DMS 273 (cell line): Measurements from ENCODE around the gene NHSL2.

Source experiments
- DNase-seq: peaks from one replicate; lab custom pipeline; 2025; ENCODE audit not compliant: unreplicated experiment; lab: John Stamatoyannopoulos, UW

The NHSL2 gene

DNA sequence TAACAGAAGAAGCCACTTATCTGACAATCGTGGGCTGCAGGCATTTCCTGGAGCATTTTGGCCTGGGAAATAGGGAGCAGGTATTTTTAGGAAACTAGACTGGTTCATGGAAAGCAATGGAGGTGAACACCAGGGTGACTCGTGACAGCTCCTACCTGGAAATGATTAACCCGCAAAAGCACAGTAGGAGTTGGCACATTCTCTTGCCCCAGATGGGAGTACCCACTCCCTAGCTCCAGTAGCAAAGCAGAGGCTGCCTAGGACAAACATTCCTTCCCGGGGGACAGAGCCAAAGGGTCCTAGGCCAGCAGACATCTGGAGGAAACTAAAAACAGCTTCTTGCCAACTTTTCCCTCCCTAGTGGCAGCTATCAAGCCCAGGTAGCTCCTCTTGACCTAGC, 192.1 kb downstream of the NHSL2 start:
- DNase-seq: no peak

DNA sequence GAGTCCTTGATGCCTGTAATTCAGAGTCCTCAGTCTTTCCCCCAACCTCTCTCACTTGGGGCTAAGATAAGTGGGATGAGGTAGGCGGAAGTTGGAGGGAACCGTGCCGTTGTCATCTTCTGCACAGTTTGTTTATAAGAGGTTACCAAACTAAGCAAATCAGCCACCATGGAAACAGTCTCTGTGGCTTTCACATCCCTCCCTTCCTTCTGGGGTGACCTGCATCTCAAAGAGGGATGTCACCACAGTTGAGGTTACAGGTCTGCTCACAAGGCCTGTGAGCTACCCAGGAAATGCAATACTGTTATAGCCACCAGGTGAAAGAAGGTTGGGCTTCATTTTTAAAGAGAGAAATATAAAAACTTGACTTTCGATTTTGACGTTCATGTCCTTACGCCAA, 194.8 kb downstream of the NHSL2 start:
- no peak for DNase-seq

DNA sequence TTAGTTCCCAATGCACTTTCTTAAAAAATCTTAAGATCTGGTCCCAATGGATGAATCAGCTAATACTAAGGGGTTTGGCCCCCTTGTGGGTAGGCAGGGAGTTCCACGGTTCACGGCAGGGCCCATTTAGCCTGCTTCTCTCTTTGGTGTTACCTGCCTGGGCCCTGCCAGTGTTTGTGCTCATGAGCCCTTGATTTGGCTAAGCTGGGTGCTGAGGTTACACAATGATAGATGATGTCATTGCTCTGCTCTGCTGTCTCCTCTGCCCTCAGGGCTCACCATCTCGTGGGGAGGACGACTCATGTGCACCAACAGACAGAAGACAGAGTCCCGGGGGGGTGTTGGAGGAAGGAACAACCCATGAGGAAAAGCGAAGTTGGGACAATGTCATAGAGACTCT, 196.7 kb downstream of the NHSL2 start:
- peak; percentile 25 for DNase-seq

DNA sequence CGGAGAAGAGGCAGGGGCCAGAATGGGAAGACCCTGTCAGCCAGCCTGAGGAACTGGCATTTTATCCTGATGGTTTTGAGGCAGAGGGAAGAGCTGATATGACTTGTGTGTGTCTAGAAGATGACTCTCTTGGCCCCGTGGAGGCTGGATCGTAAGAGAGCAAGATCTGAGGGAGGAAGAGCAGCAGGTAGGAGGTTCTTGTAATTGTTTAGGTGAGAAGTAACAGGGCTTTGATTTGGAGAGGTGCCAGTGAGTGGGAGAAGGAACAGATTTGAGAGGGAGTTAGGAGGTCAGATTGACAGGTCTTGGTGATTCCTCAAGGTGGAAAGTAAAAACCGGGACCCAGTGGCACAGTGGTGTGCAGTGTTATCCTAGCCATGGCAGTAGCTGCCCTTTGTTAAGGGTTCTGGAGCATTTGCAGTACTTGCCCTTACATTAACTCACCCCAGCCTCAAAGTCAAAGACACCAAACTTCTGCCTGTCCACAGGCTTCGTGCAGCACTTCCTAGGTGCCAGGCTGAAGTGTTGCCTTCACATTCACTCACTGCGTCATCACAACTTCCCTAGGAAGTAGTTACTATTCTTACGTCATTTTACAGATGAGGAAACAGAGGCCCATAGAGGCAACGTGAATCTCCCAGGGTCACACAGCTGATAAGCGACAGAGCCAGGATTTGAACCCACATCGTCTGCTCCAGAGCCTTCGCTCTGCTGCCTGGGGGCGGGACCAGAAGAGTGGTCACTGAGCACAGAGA, 197.4 kb downstream of the NHSL2 start:
- DNase-seq: no peak

DNA sequence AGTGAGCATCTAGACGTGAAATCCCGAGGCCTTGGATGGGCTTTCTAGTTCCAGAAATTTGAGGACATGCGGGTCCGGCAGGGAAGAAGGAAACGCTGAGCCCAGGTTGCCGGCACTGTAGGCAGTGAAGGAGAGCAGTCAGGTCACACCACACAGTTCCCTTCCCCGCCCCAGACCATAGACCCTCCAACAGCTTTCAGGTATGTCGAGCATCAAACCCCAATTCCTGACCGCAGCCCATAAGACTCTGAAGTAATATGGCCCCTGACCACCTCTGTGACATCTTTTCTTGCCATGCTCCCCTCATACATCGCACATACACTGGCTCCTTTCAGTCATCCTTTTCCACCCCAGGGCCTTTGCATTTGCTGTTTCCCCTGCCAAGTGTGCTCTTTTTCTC, 198.0 kb downstream of the NHSL2 start:
- no peak for DNase-seq

DNA sequence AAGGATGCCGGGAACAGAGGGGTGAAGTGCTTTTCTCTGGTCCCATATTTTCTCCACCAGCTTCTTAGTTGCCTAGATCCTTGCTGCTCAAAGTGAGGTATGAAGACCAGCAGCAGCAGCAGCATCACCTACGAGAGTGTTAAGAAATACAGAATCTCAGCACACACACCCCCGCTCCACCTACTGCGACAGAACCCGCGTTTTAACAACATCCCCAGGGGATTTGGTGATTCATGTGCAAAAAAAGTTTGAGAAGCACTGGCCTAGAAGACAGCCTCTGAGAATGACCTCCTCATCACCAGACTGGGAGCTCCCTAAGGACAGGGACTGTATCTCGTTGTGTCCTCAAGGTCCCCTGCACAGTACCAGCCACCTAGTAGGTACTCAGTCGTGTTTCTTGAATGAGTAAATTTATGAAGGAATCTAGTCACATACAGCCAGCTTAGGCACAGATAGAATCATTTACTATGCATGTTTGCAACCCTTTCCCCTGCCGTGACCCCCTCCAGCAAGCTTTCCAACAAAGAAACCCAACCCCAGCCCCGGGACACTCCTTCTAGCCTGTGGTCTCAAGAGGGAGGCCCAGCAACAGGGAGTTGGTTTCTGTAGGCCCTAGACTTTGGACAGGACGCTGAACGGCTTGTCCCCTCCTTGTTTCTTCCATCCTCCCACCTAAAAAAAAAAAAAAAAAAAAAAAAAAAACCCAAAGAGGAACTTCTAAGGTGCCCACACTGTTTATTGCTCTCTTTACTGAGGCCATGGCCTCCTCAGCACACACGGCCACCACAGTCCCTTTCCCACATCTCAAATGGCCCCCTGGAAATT, 199.6 kb downstream of the NHSL2 start:
- DNase-seq: no peak

DNA sequence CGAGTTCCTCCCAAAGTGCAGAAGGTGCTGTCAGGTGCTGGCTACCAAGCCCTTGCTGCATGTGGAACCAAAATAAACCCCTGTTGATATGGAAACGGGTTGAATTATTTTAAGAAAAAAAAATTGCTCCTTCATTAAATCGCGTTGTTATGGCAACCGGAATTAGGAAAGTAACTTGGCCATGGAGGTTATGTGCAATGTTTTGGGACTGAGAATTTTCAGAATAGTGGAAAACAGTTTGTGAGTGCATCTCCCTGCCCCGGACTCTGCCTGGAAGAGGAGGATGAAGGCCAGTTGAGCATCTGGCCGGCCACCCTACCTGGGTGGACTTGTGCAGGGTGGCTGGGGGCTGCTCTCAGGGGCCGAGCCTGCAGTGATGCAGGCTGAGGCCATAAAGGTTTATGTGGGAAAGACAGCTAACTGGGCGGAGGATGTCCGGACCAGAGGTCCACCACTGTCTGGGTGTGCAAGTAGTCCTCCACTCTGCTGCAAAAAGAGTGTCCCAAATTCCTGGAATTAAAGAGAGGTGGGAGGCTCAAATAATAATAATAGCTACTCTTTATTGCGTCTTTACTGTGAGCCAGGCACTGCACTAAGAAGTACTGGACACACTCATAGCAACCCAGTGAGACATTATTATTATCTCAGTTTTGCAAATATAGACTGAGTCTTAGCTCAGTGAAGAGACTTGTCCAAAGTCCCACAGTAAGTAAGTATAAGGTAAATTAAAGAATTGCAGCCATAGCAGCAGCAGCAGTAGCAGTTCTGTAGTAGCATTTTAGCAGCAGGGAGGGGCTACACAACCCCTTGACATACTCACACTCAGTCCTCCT, 200.4 kb downstream of the NHSL2 start:
- DNase-seq: no peak

DNA sequence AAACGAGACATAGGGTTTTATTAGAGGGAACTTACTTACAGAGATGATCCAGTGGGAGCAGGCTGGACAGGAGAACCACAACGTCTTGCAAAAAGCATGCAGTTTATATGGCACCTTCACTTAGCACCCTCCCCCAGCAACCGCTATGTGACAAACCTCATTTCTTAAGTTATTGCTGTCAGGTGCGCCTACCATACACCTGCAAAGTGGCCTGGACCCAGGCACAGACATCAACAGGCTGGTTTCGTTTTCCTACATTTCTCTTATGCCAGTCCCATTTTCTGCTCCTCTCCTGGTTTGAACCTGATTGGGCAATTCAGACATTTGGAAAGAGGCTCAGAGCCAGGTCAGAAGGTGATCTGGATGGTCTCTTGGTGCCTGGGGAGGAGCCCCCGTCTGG, 202.8 kb downstream of the NHSL2 start:
- DNase-seq: no peak

DNA sequence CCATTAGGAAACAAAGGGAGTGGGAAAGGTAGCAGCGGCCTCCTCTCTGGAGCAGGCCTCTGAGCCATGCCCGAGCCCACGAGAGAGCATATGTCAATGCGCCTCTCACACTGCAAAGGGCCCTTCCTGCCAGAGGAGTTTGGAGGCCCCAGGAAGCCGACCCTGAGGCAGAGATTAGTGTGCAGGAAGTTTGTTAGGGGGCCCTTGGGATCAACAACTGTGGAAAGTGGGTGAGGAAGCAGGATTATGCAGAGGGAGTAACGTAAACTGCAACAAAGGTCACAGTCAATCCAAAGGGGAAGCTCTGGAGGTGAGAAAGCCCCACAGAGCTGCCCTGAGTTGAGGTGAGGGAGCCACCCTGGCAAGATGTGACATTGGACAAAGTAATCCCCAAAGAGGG, 203.7 kb downstream of the NHSL2 start:
- DNase-seq: no peak

DNA sequence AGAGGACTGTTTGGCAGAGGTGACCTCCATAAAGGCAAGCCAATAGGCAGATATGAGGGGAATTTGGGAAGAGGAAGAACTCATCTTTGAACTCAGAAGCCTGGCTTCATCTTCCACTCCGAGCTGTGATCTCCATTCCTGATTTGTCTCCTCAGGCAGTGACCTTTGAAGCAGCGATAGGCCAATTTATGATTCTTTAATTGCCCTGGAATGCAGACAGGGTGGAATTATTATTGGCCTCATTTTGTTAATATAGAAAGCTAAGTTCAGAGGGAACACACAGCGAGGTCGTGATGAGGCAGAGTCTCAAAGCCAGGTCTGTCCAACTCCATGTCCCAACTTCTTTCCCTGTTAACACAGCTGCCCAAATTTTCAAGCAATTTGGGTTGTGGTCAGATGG, 204.2 kb downstream of the NHSL2 start:
- DNase-seq: no peak

DNA sequence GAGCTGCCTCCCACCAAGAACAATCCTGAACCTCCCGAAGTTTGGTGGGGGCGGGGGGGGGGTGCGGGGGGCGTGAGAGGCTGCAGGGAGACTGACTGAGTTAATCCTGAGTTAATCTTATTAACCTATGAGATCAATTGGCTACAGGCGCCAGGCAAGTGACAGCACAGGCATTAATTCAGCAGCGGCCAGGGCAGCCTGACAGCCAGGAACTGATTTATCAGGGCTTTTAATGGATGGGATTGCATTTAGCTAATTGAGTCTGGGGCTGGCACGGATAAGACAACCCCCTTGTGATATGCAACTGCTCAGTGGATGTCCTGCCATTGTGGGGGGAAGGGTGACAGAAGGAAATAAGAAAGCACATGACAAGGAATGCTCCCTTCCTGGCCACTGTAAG, 204.7 kb downstream of the NHSL2 start:
- no peak for DNase-seq

DNA sequence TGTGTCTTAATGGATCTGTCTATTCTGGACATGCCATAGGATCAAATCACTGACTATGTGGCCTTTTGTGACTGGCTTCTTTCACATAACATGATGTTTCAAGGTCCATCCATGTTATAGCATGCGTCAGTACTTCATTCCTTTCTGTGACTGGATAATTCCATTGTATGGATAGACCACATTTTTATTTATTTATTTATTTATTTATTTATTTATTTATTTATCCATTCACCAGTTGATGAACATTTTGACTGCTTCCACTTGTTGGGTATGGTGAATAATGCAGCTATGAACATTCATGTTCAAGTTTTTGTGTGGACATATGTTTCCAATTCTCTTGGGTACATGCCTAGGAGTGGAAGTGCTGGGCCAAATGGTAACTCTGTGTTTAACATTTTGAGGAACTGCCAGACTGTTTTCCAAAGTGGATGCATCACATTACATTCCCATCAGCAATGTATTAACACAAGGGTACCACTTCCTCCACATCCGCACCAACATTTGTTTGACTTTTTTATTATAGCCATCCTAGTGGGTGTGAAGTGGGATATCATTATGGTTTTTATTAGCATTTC, 207.1 kb downstream of the NHSL2 start:
- DNase-seq: peak; percentile 53

DNA sequence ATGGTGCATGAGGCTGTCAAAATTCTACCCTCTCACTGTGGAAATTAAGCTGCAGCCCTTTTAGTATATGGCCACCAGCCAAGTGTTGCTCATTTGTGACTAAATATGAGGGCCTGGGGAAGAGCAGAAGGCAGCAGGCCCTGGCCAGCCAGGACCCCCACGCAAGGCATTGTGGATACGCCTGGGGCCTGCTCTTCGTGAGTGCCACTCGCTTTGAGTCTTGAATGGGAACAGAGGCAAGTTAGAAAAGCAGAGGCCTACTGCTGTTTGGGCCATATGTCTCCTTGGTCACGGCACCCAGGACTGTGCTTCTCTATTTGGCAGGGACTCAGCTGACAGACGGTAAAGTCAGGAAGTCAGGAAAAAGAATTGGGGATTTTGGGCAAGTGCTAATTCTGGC, 210.2 kb downstream of the NHSL2 start:
- DNase-seq: peak; percentile 70

DNA sequence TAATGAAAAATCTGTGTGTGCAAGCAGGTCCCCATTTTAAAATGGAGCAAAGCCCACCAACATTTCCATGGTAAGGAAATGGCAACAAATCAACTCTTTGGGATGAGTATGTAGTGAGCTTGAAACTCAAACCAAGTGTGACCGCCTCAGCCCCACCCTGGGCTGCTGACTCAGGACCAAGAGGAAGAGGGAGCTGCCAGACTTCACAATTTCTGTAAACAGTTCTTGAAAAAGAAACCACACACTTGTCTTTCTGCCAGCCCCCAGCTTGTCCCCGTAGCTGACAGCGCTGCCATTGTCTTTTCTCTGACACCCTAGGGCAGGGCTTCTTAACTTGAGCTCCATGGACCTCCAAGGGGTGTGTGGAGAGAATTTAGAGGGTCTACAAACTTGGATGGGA, 210.7 kb downstream of the NHSL2 start:
- DNase-seq: peak; percentile 45

DNA sequence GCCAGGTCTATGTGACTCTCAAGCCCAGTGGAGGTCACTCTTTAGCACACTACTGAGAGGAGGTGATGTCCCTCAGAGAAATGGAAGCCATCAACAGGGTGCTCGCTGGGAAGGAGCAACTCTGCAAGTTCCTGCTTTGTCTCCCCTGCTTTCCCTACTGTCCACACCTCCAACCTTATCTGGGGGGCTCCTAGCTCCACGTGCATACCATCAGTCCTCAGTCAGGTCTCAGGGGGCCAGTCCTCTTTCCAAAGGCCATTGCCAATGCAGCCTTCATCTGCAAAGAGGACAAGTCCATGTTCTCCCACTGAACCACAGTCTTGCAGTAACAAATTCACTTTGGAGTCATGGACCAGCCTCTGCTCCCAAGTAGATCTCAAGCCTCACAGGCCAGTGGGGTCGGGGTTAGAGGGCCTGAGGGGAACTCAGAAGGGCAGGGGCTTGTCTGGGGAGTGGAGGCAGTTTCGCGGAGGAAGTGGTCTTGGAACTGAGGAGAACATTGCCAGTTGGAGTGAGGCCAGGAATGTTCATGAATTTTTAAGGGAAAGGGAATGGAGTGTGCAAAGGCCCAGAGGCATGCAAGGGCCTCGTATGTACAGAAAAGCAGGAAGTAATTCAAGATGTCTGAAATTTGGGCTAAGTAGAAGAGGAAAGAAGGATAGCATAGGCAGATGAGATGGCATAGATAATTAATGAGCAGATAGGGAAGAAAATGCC, 212.1 kb downstream of the NHSL2 start:
- no peak for DNase-seq

DNA sequence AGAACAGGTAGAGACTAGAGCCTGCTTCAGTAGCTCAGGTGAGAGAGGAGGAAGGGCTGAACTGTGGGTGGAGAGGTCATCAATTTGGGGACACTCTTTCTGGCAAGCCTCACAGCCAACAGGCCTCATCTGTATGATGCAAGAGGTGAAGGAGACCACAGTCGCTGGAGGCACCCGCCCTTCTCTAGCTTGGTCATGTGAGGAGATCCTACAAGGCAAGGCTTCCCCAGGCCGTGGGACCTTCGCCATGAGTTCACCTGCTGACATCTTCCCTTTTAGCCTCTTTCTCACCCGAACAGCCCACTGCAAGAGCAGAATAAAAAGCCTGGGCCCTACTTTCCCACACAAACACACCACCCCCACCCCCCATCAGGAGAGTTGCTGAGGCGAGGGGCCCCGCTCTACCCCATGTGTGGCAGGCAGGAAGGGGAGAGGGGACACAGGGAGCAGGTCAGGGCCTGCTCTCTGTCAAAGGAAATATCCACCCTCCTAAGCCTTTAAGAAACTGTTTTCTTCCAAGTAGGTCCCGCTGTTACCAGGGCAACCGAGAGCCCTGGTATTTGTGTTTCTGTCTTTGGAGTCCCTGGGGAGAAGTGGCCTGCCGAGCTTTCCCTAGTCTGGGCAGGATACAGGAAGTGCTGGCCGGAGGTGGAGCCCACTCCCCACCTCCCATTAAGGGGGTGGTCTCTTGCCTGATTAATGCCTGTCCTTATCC, 213.0 kb downstream of the NHSL2 start:
- DNase-seq: peak; percentile 54

DNA sequence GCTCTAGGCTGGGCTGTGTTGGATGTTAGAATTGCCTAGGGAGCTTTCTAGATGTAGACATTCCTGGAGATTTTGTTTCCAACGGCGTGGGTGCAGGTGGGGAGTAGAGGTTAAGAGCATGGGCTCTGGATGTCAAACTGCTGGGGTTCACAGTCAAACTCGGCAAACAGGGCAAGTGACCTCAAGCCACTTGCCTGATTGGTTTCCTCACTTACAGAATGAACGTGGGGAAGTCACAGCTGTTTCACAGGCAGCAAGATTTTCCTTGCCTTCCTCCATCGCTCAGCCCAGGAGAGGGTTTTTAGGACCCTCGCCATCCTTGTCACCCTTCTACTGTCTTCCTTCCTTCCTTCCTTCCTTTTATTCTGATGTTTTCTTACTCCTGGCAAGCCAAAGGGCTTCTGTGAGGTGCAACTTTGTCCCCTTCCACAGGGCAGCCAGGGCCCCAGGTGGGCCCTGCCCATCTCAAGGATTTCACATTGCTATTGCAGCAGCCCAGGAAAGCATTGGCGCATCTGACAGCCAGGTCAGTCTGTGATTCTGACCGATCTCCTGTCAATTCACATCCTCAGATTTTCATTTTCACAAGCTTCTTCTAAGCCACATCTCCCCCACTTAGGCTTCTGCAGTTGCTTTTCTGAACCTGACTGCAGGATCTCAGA, 214.0 kb downstream of the NHSL2 start:
- no peak for DNase-seq

DNA sequence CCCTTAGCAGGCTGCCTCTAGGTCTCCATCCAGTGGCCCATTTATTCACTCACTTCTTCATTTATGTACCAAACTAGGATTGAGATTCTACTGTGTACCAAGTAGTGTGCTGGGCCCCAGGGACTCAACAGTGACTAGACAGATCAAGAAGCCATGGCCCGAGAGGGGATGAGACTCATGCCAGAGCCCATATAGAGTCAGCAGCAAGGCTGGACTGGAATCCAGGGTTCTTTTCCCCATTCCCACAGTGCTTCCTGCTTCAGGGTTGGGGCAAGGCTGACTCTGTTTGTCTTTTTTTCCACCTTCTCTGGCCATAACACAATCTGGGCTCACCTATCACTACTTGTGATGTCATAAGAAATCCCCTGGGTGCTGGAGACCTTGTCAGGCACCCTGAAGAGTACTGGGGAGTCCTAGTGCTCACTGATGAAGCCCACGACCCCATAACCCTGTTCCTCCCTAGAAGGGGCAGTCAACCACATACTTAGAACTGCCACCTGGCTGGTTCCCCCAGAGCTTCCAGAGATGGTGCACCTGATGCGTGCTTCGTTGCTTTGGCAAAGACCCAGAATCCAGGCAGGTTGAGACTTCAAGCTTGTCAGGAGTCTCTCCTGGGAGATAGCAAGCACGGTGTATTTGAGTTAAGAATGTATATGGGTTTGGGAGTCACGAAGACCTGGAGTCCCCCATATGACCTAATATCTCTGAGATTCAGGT, 214.8 kb downstream of the NHSL2 start:
- peak; percentile 58 for DNase-seq

DNA sequence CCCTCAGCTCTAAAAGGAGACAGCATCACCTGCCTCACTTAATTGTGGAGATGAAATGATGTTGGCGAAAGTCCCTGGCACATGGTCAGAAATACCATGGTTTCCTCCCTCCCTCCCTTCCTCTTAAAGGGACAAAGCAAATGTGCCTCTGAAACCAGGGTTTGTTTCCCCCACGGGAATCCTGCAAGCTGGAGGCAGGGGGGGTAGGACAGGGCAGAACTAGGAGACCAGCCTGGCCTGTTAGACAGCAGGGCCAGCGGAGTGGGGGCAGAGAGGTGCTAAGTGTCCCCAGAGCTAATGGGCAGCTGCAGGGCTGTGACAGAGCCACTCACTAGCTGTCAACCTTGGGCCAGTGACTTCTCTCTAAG, 215.4 kb downstream of the NHSL2 start:
- peak; percentile 68 for DNase-seq
